Measurements from ENCODE around the gene DSPP. TPM values are rescaled to one million over a fixed set of nuclear protein-coding genes. Genes with fewer than 3 reads are reported as not detected.

The DSPP gene
- total and polyA plus RNA-seq, 2 experiments from 2014 or later, result 0.08 TPM; not detected in 1

- Histone ChIP-seq H3K36me3 (ENCODE audit: insufficient read depth) (no peaks in the 10 kb centered on the region), H4K20me1 (replicated peaks; ENCODE audit: insufficient read depth) (no peaks in the 10 kb centered on the region), H3K27me3 (ENCODE audit: insufficient read depth) (no peaks in the 10 kb centered on the region), H3K4me3 (no peak overlapping the region), H2AFZ (no peak overlapping the region), H3K79me2 (replicated peaks; ENCODE audit: insufficient read depth) (no peaks in the 10 kb centered on the region), H3F3A (replicated peaks; ENCODE audit: low read depth) (no peaks in the 10 kb centered on the region), H3K9me2 (ENCODE audit: insufficient read depth) (no peaks in the 10 kb centered on the region), H3K27ac (ENCODE audit: low read depth) (no peak overlapping the region), H3K4me1 (ENCODE audit: insufficient read depth) (no peaks in the 10 kb centered on the region), H3K4me2 (no peak overlapping the region)
- Mint-ChIP-seq H3K9me3 (no peaks in the 10 kb centered on the region), H3K4me1 (peaks cover 7% of the 10 kb centered on the region), H3K4me3 (no peak overlapping the region), H3K36me3 (ENCODE audit: low read depth) (no peaks in the 10 kb centered on the region), H3K27ac (no peak overlapping the region), H3K27me3 (ENCODE audit: insufficient read depth, low read depth, poor library complexity) (no peaks in the 10 kb centered on the region)
- ATAC-seq (no peak), DNase-seq (ENCODE audit: low spot score) (no peak)
- TF ChIP-seq POLR2AphosphoS5 (IDR thresholded peaks at IDR 0.05; ENCODE audit: low read depth), result no peak
- TF ChIP-seq ZNF331 (CRISPR knock-in tag; IDR thresholded peaks at IDR 0.05; ENCODE audit: low read depth), result no peak
- TF ChIP-seq CREB1 (CRISPR knock-in tag; IDR thresholded peaks at IDR 0.05; ENCODE audit: low read depth), result no peak
- TF ChIP-seq EZH2 (IDR thresholded peaks at IDR 0.05; ENCODE audit: low read depth, unreplicated experiment), result no peak
- no peak for TF ChIP-seq JUNB (IDR thresholded peaks at IDR 0.05; ENCODE audit: unreplicated experiment)
These were observed 33.3 kb upstream of the DSPP start for GRCh38 chr4:87574996-87575395.

GRCh38 chr4:87575408-87575807, 32.9 kb upstream of the DSPP start:
- no peaks in the 10 kb centered on the region for H3K27me3 Mint-ChIP-seq (ENCODE audit: insufficient read depth, low read depth, poor library complexity)
- no peaks in the 10 kb centered on the region for H3K9me3 Mint-ChIP-seq

More at GRCh38 chr4:87575408-87575807, 32.9 kb upstream of the DSPP start:
- Histone ChIP-seq H3K4me3 (no peak overlapping the region), H3K36me3 (ENCODE audit: insufficient read depth) (no peaks in the 10 kb centered on the region), H3F3A (replicated peaks; ENCODE audit: low read depth) (no peaks in the 10 kb centered on the region), H3K4me1 (ENCODE audit: insufficient read depth) (no peaks in the 10 kb centered on the region; the same call in 1 of the 2 replicates), H3K4me2 (no peak overlapping the region), H3K27ac (ENCODE audit: low read depth) (no peak overlapping the region), H3K79me2 (replicated peaks; ENCODE audit: insufficient read depth) (no peaks in the 10 kb centered on the region), H2AFZ (no peak overlapping the region), H3K9me2 (ENCODE audit: insufficient read depth) (no peaks in the 10 kb centered on the region), H3K27me3 (ENCODE audit: insufficient read depth) (no peaks in the 10 kb centered on the region), H4K20me1 (replicated peaks; ENCODE audit: insufficient read depth) (no peaks in the 10 kb centered on the region)
- no peak overlapping the region for H3K4me3 Mint-ChIP-seq
- TF ChIP-seq CTCF (conservative IDR thresholded peaks at IDR 0.05; ENCODE audit: low read depth in 2 of 2) (no peak), CREB1 (CRISPR knock-in tag; IDR thresholded peaks at IDR 0.05; ENCODE audit: low read depth) (no peak), ZNF114 (CRISPR knock-in tag; IDR thresholded peaks at IDR 0.05) (no peak), ETS1 (IDR thresholded peaks at IDR 0.05) (no peak), REST (IDR thresholded peaks at IDR 0.05; ENCODE audit: unreplicated experiment) (no peak), ZNF462 (CRISPR knock-in tag; IDR thresholded peaks at IDR 0.05) (no peak)
- H3K36me3 Mint-ChIP-seq (ENCODE audit: low read depth), result no peaks in the 10 kb centered on the region
- DNase-seq (ENCODE audit: low spot score) (no peak), ATAC-seq (no peak)
- H3K4me1 Mint-ChIP-seq, result peaks cover 10% of the 10 kb centered on the region
- no peak overlapping the region for H3K27ac Mint-ChIP-seq

Measured in GM23338 (cell line).